Thoracic aorta (tissue), 2 donors: Measurements from ENCODE around the gene ATP4A. TPM values are rescaled to one million over a fixed set of nuclear protein-coding genes. Genes with fewer than 3 reads are reported as not detected.

Experiments
- ATAC-seq: fragments of 150-250 bp; one replicate; pipeline ENCODE4 v1.8.0; 2017; ENCODE audit warnings: low read depth; ENCODE audit not compliant: insufficient number of reproducible peaks, low FRiP score
- DNase-seq: peaks from one replicate; pipeline ENCODE4 v3.0.0-alpha.2; 2020; ENCODE audit warnings: low spot score
- H3K27ac ChIP-seq, 2 donors: fragments of 200-600 bp; sonication (generic); 1 replicate in 1 of 2; 2 replicates in 1 of 2; pipeline ENCODE4 v1.5.1; 2016; ENCODE audit warnings: mild to moderate bottlenecking in 2 of 2, moderate library complexity in 2 of 2
- H3K27me3 ChIP-seq: fragments of 200-600 bp; sonication (generic); replicated peaks from 2 replicates; pipeline ENCODE4 v1.6.0; 2016; ENCODE audit warnings: mild to moderate bottlenecking; ENCODE audit not compliant: insufficient read depth
- H3K36me3 ChIP-seq: fragments of 200-600 bp; sonication (generic); one replicate; pipeline ENCODE4 v1.5.1; 2016
- H3K4me1 ChIP-seq, 2 donors: fragments of 200-600 bp; sonication (generic); 1 replicate in 1 of 2; 2 replicates in 1 of 2; pipeline versions ENCODE4 v1.5.1 to v1.6.0; 2016; ENCODE audit warnings: low read depth in 2 of 2, mild to moderate bottlenecking in 1 of 2; ENCODE audit not compliant: control insufficient read depth in 1 of 2
- H3K4me3 ChIP-seq: fragments of 200-600 bp; sonication (generic); 2 replicates; pipeline ENCODE4 v1.5.1; 2016; ENCODE audit warnings: mild to moderate bottlenecking
- H3K9me3 ChIP-seq: fragments of 200-600 bp; sonication (generic); 2 replicates; pipeline ENCODE4 v1.5.1; 2016
- CTCF ChIP-seq: fragments of 200-600 bp; sonication (generic); IDR thresholded peaks from one replicate; pipeline ENCODE4 v1.5.1; 2019; ENCODE audit warnings: antibody characterized with exemption
- total RNA-seq, 2 donors: library from RNA; depleted of rRNA; stranded (reverse); fragments of >200 nt; gene quantifications; one replicate each; pipeline versions ENCODE4 v1.1.0 to v1.2.3, GENCODE V29; 2016

The ATP4A gene
- total RNA-seq, 2 donors from 2014 or later, result 0.35 TPM; not detected in 1

GRCh38 chr19:35565016-35565856, 1.8 kb upstream of the ATP4A start:
- Histone ChIP-seq H3K4me3 (no peak overlapping the region), H3K4me1 (no peaks in the 10 kb centered on the region), H3K36me3 (no peaks in the 10 kb centered on the region), H3K27me3 (no peaks in the 10 kb centered on the region), H3K27ac (no peak overlapping the region), H3K9me3 (no peaks in the 10 kb centered on the region)
- no peak for TF ChIP-seq CTCF
- no peak for DNase-seq
- ATAC-seq, result no peak

- Histone ChIP-seq H3K4me3 (no peak overlapping the region), H3K36me3 (no peaks in the 10 kb centered on the region), H3K27me3 (no peaks in the 10 kb centered on the region), H3K27ac (no peak overlapping the region), H3K9me3 (no peaks in the 10 kb centered on the region), H3K4me1 (peaks cover 0 to 5% of the 10 kb centered on the region in 2 donors)
- DNase-seq (no peak), ATAC-seq (no peak)
- no peak for TF ChIP-seq CTCF
Observed at GRCh38 chr19:35562776-35563175, 682 bp downstream of the ATP4A start.

- H3K4me1 ChIP-seq, result peaks cover 0 to 5% of the 10 kb centered on the region in 2 donors
- no peak overlapping the region for H3K4me3 ChIP-seq
- no peaks in the 10 kb centered on the region for H3K9me3 ChIP-seq
- H3K27me3 ChIP-seq, result no peaks in the 10 kb centered on the region
- no peak for DNase-seq
- no peaks in the 10 kb centered on the region for H3K36me3 ChIP-seq
- TF ChIP-seq CTCF, result no peak
- ATAC-seq, result no peak
- H3K27ac ChIP-seq, result no peak overlapping the region
Observed at GRCh38 chr19:35562336-35562735, 1.1 kb downstream of the ATP4A start.

- H3K27me3 ChIP-seq, result no peaks in the 10 kb centered on the region
- ATAC-seq (no peak), DNase-seq (no peak)
- no peak overlapping the region for H3K27ac ChIP-seq
- H3K36me3 ChIP-seq, result no peaks in the 10 kb centered on the region
- TF ChIP-seq CTCF, result no peak
- H3K4me3 ChIP-seq, result no peak overlapping the region
- peaks cover 0 to 5% of the 10 kb centered on the region in 2 donors for H3K4me1 ChIP-seq
- H3K9me3 ChIP-seq, result no peaks in the 10 kb centered on the region
Observed at GRCh38 chr19:35561436-35561835, 2.0 kb downstream of the ATP4A start.

GRCh38 chr19:35560677-35561076, 2.8 kb downstream of the ATP4A start:
- TF ChIP-seq CTCF, result no peak
- DNase-seq (no peak), ATAC-seq (no peak)
- H3K27ac ChIP-seq, result no peak overlapping the region
- no peaks in the 10 kb centered on the region for H3K36me3 ChIP-seq
- no peak overlapping the region for H3K4me3 ChIP-seq
- H3K4me1 ChIP-seq, result peaks cover 0 to 5% of the 10 kb centered on the region in 2 donors
- H3K9me3 ChIP-seq, result no peaks in the 10 kb centered on the region
- H3K27me3 ChIP-seq, result no peaks in the 10 kb centered on the region
